Neutrophil (primary cell): ENCODE measurements around the gene TENM3.

Experiments used
- H3K27ac ChIP-seq: fragments of 200-600 bp; sonication (generic); 2 replicates; pipeline ENCODE4 v1.5.1; 2016; ENCODE audit warnings: mild to moderate bottlenecking, moderate library complexity
- H3K27me3 ChIP-seq: fragments of 200-600 bp; sonication (generic); 2 replicates; pipeline ENCODE4 v1.6.0; 2016; ENCODE audit warnings: mild to moderate bottlenecking
- H3K36me3 ChIP-seq: fragments of 200-600 bp; sonication (generic); 2 replicates; pipeline ENCODE4 v1.5.1; 2017
- H3K4me1 ChIP-seq, 2 experiments: fragments of 200-600 bp in 1 of 2; sonication (generic) in 1 of 2; 1 replicate in 1 of 2; 2 replicates in 1 of 2; pipeline versions ENCODE4 v1.5.1 to v1.6.1; 2013 to 2016; ENCODE audit warnings: low read depth in 1 of 2, low read length in 1 of 2, mild to moderate bottlenecking in 1 of 2, moderate library complexity in 1 of 2; ENCODE audit not compliant: control insufficient read depth in 1 of 2, insufficient read depth in 1 of 2
- H3K4me3 ChIP-seq, 2 experiments: fragments of 200-600 bp in 1 of 2; sonication (generic) in 1 of 2; 1 replicate in 1 of 2; 2 replicates in 1 of 2; pipeline ENCODE4 v1.5.1; 2013 to 2016; ENCODE audit warnings: low read depth in 1 of 2, low read length in 1 of 2, mild to moderate bottlenecking in 1 of 2, moderate library complexity in 1 of 2
- H3K9me3 ChIP-seq: fragments of 200-600 bp; sonication (generic); 2 replicates; pipeline ENCODE4 v1.5.1; 2016
- TF ChIP-seq, protein P1 (sequence below): fragments of 200-600 bp; sonication (generic); IDR thresholded peaks from 2 replicates; pipeline ENCODE4 v1.5.1; 2016; ENCODE audit warnings: antibody characterized with exemption

The TENM3 gene

DNA sequence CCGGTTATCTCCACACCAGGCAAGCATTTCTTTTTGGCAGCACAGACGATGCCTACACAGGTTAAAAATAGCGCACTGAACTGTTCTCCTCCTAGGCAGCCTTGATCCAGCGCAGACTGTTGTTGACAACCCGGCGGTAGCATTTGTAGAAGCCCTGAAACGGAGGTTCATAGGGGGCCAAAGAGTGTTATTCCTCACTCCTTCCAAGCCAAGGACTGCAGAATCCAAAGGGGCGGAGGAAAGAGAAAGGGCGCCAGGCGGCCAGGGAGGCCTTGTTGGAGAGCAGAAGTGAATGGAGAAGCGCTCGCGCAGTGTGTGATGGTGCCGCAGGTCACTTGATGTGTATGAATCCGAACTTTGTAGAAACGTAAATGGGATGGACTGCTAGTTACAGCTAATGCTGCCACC is 82.7 kb downstream of the TENM3 start:
- Histone ChIP-seq H3K27me3 (no peaks in the 10 kb centered on the region), H3K27ac (no peak overlapping the region), H3K36me3 (no peaks in the 10 kb centered on the region), H3K4me1 (no peaks in the 10 kb centered on the region), H3K4me3 (no peak overlapping the region), H3K9me3 (no peaks in the 10 kb centered on the region)
- TF ChIP-seq, protein P1, sequence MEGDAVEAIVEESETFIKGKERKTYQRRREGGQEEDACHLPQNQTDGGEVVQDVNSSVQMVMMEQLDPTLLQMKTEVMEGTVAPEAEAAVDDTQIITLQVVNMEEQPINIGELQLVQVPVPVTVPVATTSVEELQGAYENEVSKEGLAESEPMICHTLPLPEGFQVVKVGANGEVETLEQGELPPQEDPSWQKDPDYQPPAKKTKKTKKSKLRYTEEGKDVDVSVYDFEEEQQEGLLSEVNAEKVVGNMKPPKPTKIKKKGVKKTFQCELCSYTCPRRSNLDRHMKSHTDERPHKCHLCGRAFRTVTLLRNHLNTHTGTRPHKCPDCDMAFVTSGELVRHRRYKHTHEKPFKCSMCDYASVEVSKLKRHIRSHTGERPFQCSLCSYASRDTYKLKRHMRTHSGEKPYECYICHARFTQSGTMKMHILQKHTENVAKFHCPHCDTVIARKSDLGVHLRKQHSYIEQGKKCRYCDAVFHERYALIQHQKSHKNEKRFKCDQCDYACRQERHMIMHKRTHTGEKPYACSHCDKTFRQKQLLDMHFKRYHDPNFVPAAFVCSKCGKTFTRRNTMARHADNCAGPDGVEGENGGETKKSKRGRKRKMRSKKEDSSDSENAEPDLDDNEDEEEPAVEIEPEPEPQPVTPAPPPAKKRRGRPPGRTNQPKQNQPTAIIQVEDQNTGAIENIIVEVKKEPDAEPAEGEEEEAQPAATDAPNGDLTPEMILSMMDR, result no peak

DNA sequence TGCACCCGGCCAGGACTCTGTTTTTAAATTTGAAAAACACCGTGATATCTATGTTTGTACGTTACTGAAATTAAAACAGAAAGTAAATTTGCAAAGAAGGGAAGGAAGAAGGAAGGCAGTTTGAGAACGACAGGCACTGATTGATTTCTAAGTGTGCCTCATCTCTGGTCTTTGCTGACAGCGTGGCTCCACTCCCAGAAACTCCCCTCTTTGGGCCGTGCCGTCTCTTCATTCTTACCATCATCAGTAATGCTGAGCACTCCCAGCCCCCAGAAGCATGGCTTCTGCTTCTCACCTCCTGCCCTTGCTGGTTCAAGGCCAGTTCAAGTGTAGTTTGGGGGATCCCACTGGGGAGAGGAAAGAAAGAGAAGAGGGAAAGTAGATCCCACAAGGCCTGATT is 85.3 kb downstream of the TENM3 start:
- Histone ChIP-seq H3K36me3 (no peaks in the 10 kb centered on the region), H3K27me3 (no peaks in the 10 kb centered on the region), H3K27ac (no peak overlapping the region), H3K4me1 (no peaks in the 10 kb centered on the region), H3K9me3 (no peaks in the 10 kb centered on the region), H3K4me3 (no peak overlapping the region)
- TF ChIP-seq, protein P1, result no peak

DNA sequence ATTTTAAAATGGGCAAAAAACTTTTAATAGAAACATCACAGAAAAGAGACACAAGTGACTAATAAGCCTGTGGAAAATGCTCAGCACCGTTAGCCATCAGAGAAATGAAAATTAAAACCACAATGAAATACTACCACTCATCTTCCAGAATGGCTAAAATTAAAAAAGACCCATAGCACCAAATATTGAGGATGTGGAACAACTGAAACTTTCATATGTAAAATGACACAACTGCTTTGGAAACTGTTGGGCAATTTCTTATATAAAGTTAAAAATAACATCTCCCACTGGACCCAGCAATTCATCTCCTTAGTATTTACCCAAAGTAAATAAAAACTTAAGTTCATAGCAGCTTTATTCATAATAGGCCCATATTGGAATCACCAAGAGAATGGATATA is 94.2 kb downstream of the TENM3 start:
- H3K4me3 ChIP-seq, result no peak overlapping the region
- TF ChIP-seq, protein P1, result no peak
- H3K4me1 ChIP-seq, result no peaks in the 10 kb centered on the region
- H3K9me3 ChIP-seq, result no peaks in the 10 kb centered on the region
- no peaks in the 10 kb centered on the region for H3K36me3 ChIP-seq
- H3K27me3 ChIP-seq, result no peaks in the 10 kb centered on the region
- no peak overlapping the region for H3K27ac ChIP-seq

DNA sequence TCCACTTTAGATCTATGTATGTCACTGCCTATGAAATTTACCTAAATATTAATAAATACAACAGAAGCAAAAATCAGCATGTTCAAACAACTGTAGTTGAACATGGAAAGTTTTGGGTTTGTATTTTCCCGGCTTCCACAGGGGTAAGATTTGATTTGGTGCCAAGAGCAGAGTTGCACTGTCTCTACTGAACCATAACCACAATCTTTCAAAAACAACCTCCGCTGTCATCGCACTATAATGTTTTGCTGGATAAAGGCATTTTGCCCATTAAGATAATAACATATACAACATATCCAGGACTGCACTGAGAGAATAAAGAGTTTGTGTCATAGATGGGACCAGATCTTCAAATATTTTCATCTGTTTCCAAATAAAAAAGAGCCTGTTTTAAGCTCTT is 94.9 kb downstream of the TENM3 start:
- TF ChIP-seq, protein P1, result no peak
- Histone ChIP-seq H3K4me1 (no peaks in the 10 kb centered on the region), H3K36me3 (no peaks in the 10 kb centered on the region), H3K4me3 (no peak overlapping the region), H3K27ac (no peak overlapping the region), H3K27me3 (no peaks in the 10 kb centered on the region), H3K9me3 (no peaks in the 10 kb centered on the region)

DNA sequence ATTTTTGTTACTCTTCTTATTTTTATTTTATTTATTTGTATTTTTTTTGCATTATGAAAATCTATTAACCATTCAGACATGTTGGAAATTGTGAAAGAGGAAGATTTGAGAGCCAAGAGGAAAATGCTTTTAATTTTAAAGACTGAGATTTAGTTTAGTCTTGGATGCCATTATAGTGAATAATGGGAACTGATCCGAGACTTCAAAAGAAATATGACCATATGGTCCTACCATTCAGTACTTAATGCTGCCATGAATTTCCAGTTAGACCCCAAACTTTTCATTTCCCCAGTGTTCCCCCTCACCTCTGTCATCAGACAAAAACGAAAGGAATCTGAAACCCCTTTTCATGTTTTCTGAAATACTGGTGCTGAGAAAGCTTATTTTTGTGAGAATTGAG is 95.5 kb downstream of the TENM3 start:
- TF ChIP-seq, protein P1, result no peak

DNA sequence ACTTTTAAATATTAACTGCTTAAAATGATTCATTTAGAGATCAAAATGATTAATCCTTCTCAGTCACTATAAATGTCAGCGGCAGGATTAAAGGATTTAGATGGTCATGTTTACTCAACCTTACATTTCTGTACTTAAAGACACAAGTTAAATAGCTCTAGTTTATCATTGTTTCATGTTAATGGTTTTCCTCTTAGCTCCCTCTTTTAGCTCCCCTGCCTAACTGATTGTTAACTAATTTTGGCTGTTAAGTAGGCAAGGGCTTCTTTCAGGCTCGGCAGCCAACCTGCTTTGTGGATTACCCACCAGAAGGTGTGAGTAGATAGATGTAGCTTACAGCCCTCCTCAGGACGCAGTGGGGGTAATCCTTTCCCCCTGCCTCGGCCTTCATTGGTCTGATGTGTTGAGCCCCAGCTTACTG is 96.0 kb downstream of the TENM3 start:
- H3K4me3 ChIP-seq, result no peak overlapping the region
- no peaks in the 10 kb centered on the region for H3K27me3 ChIP-seq
- H3K36me3 ChIP-seq, result no peaks in the 10 kb centered on the region
- no peak overlapping the region for H3K27ac ChIP-seq
- no peaks in the 10 kb centered on the region for H3K4me1 ChIP-seq
- TF ChIP-seq, protein P1, result no peak
- no peaks in the 10 kb centered on the region for H3K9me3 ChIP-seq

More for the DNA sequence above, 95.5 kb downstream of the TENM3 start:
- H3K27me3 ChIP-seq, result no peaks in the 10 kb centered on the region
- H3K27ac ChIP-seq, result no peak overlapping the region
- no peaks in the 10 kb centered on the region for H3K9me3 ChIP-seq
- no peaks in the 10 kb centered on the region for H3K36me3 ChIP-seq
- H3K4me1 ChIP-seq, result no peaks in the 10 kb centered on the region
- no peak overlapping the region for H3K4me3 ChIP-seq
